GM06990 (cell line): Measurements from ENCODE around the gene CERT1.

Source experiments
- DNase-seq: peaks from one replicate; pipeline ENCODE4 v3.0.0-alpha.2; 2011; ENCODE audit not compliant: insufficient read length; ENCODE audit errors: extremely low read depth
- H3K27me3 ChIP-seq: replicated peaks from 2 replicates; pipeline ENCODE4 v1.6.0; 2011; ENCODE audit warnings: low read length; ENCODE audit not compliant: control insufficient read depth, insufficient read depth
- H3K36me3 ChIP-seq: 2 replicates; pipeline ENCODE4 v1.5.1; 2011; ENCODE audit warnings: low read length; ENCODE audit not compliant: control insufficient read depth, insufficient read depth
- H3K4me3 ChIP-seq: replicated peaks from 2 replicates; pipeline ENCODE4 v1.5.1; 2011; ENCODE audit warnings: low read depth, mild to moderate bottlenecking, control low read depth, low read length
- CTCF ChIP-seq: IDR thresholded peaks from 2 replicates; pipeline ENCODE4 v1.5.1; 2011; ENCODE audit warnings: low read length, control low read depth, mild to moderate bottlenecking, inconsistent platforms; ENCODE audit not compliant: insufficient read depth, poor library complexity, severe bottlenecking

CERT1 gene

GRCh38 chr5:75381456-75381855 is 130.0 kb downstream of the CERT1 start:
- TF ChIP-seq CTCF, result no peak
- H3K4me3 ChIP-seq, result no peak overlapping the region
- no peaks in the 10 kb centered on the region for H3K27me3 ChIP-seq
- peaks cover 5% of the 10 kb centered on the region for H3K36me3 ChIP-seq
- no peak for DNase-seq

GRCh38 chr5:75380099-75380498 is 131.3 kb downstream of the CERT1 start:
- Histone ChIP-seq H3K27me3 (no peaks in the 10 kb centered on the region), H3K4me3 (no peak overlapping the region), H3K36me3 (peaks cover 5% of the 10 kb centered on the region)
- no peak for DNase-seq
- no peak for TF ChIP-seq CTCF

GRCh38 chr5:75375414-75375813 is 136.0 kb downstream of the CERT1 start:
- DNase-seq, result no peak
- TF ChIP-seq CTCF, result no peak
- H3K27me3 ChIP-seq, result no peaks in the 10 kb centered on the region
- peaks cover 4% of the 10 kb centered on the region for H3K36me3 ChIP-seq
- no peak overlapping the region for H3K4me3 ChIP-seq

- no peak overlapping the region for H3K4me3 ChIP-seq
- DNase-seq, result no peak
- TF ChIP-seq CTCF, result no peak
- H3K27me3 ChIP-seq, result no peaks in the 10 kb centered on the region
- peaks cover 4% of the 10 kb centered on the region for H3K36me3 ChIP-seq
These were observed 137.0 kb downstream of the CERT1 start for GRCh38 chr5:75374394-75374814.

- no peak for DNase-seq
- H3K36me3 ChIP-seq, result peaks cover 3% of the 10 kb centered on the region
- H3K4me3 ChIP-seq, result no peak overlapping the region
- TF ChIP-seq CTCF, result no peak
- H3K27me3 ChIP-seq, result no peaks in the 10 kb centered on the region
These were observed 137.6 kb downstream of the CERT1 start for GRCh38 chr5:75373862-75374261.

GRCh38 chr5:75368391-75368790 is 143.0 kb downstream of the CERT1 start:
- no peak for TF ChIP-seq CTCF

More at GRCh38 chr5:75368391-75368790, 143.0 kb downstream of the CERT1 start:
- Histone ChIP-seq H3K27me3 (no peaks in the 10 kb centered on the region), H3K36me3 (peaks cover 1% of the 10 kb centered on the region; the same call in 1 of the 2 replicates), H3K4me3 (no peak overlapping the region)
- DNase-seq, result no peak
